NCI-H748 (cell line): ENCODE data around the gene PTDSS2.

Experiments
- DNase-seq: peaks from one replicate; lab custom pipeline; 2025; ENCODE audit not compliant: unreplicated experiment; lab: John Stamatoyannopoulos, UW

Gene PTDSS2

GRCh38 chr11:445765-446588 is 4.1 kb upstream of the PTDSS2 start:
- DNase-seq = peak; percentile 14

- DNase-seq = peak; percentile 10
Measured at GRCh38 chr11:446891-447290, 3.2 kb upstream of the PTDSS2 start.

- peak; percentile 94 for DNase-seq
Measured at GRCh38 chr11:447923-448731, 2.0 kb upstream of the PTDSS2 start.

GRCh38 chr11:450809-451451 is 851 bp downstream of the PTDSS2 start:
- DNase-seq = peak; percentile 76

- DNase-seq = no peak
Measured at GRCh38 chr11:451738-452137, 1.7 kb downstream of the PTDSS2 start.

GRCh38 chr11:452203-452744 is 2.2 kb downstream of the PTDSS2 start:
- DNase-seq = no peak

- DNase-seq = no peak
Measured at GRCh38 chr11:452916-453527, 2.9 kb downstream of the PTDSS2 start.

GRCh38 chr11:453564-453963 is 3.5 kb downstream of the PTDSS2 start:
- DNase-seq = no peak

GRCh38 chr11:454043-454442 is 4.0 kb downstream of the PTDSS2 start:
- no peak for DNase-seq

- no peak for DNase-seq
Measured at GRCh38 chr11:454801-455565, 4.9 kb downstream of the PTDSS2 start.

- no peak for DNase-seq
Measured at GRCh38 chr11:455566-456147, 5.6 kb downstream of the PTDSS2 start.

- no peak for DNase-seq
Measured at GRCh38 chr11:456533-456932, 6.5 kb downstream of the PTDSS2 start.

- DNase-seq = no peak
Measured at GRCh38 chr11:457111-457760, 7.2 kb downstream of the PTDSS2 start.

- DNase-seq = no peak
Measured at GRCh38 chr11:459511-460220, 9.6 kb downstream of the PTDSS2 start.

GRCh38 chr11:460331-461199 is 10.5 kb downstream of the PTDSS2 start:
- DNase-seq = no peak

GRCh38 chr11:461626-462025 is 11.5 kb downstream of the PTDSS2 start:
- DNase-seq = no peak

- DNase-seq = no peak
Measured at GRCh38 chr11:462107-462890, 12.2 kb downstream of the PTDSS2 start.
